ENCODE data around the gene USP20. TPM values are rescaled to one million over a fixed set of nuclear protein-coding genes. Genes with fewer than 3 reads are reported as not detected.

The USP20 gene
- total RNA-seq, 2 donors from 2014 or later, result 80.7 to 90.0 TPM

- H3K27me3 Mint-ChIP-seq, result no peaks in the 10 kb centered on the region
- no peak overlapping the region for H3K4me3 Mint-ChIP-seq
- no peaks in the 10 kb centered on the region for H3K9me3 ChIP-seq (ENCODE audit: control insufficient read depth, low read length, poor library complexity, severe bottlenecking)
- peaks cover 23% of the 10 kb centered on the region for H3K4me1 Mint-ChIP-seq
- DNase-seq, result no peak
- peak overlapping the region; percentile 88 for H3K27ac Mint-ChIP-seq
- ATAC-seq, result no peak
- peaks cover 6% of the 10 kb centered on the region for H3K36me3 Mint-ChIP-seq (ENCODE audit: low read depth)
These were observed 84.0 kb downstream of the USP20 start for GRCh38 chr9:129919277-129919676.

- H3K4me3 Mint-ChIP-seq, result no peak overlapping the region
- DNase-seq, result no peak
- no peaks in the 10 kb centered on the region for H3K27me3 Mint-ChIP-seq
- H3K4me1 Mint-ChIP-seq, result peaks cover 25% of the 10 kb centered on the region
- ATAC-seq, result no peak
- no peaks in the 10 kb centered on the region for H3K9me3 ChIP-seq (ENCODE audit: control insufficient read depth, low read length, poor library complexity, severe bottlenecking)
- H3K36me3 Mint-ChIP-seq (ENCODE audit: low read depth), result peaks cover 6% of the 10 kb centered on the region
- H3K27ac Mint-ChIP-seq, result peak overlapping the region; percentile 88
These were observed 84.6 kb downstream of the USP20 start for GRCh38 chr9:129919841-129920240.

- peaks cover 21% of the 10 kb centered on the region for H3K4me1 Mint-ChIP-seq
- no peaks in the 10 kb centered on the region for H3K27me3 Mint-ChIP-seq
- peaks cover 2% of the 10 kb centered on the region for H3K36me3 Mint-ChIP-seq (ENCODE audit: low read depth)
- no peak for DNase-seq
- no peak overlapping the region for H3K27ac Mint-ChIP-seq
- H3K9me3 ChIP-seq (ENCODE audit: control insufficient read depth, low read length, poor library complexity, severe bottlenecking), result no peaks in the 10 kb centered on the region
- H3K4me3 Mint-ChIP-seq, result no peak overlapping the region
- ATAC-seq, result no peak
These were observed 86.6 kb downstream of the USP20 start for GRCh38 chr9:129921905-129922304.

- H3K9me3 ChIP-seq (ENCODE audit: control insufficient read depth, low read length, poor library complexity, severe bottlenecking), result no peaks in the 10 kb centered on the region
- no peaks in the 10 kb centered on the region for H3K27me3 Mint-ChIP-seq
- H3K4me3 Mint-ChIP-seq, result no peak overlapping the region
- ATAC-seq, result no peak
- H3K27ac Mint-ChIP-seq, result peak overlapping the region; percentile 78
- peaks cover under 1% of the 10 kb centered on the region for H3K36me3 Mint-ChIP-seq (ENCODE audit: low read depth)
- H3K4me1 Mint-ChIP-seq, result peaks cover 12% of the 10 kb centered on the region
- no peak for DNase-seq
These were observed 88.3 kb downstream of the USP20 start for GRCh38 chr9:129923589-129923988.

GRCh38 chr9:129929496-129930125, 94.4 kb downstream of the USP20 start:
- peaks cover 35% of the 10 kb centered on the region for H3K4me1 Mint-ChIP-seq
- ATAC-seq, result no peak

GRCh38 chr9:129930743-129931142, 95.5 kb downstream of the USP20 start:
- no peak for DNase-seq
- ATAC-seq, result peak; percentile 67
- H3K27ac Mint-ChIP-seq, result peak overlapping the region; percentile 94

More at GRCh38 chr9:129929496-129930125, 94.4 kb downstream of the USP20 start:
- no peak for DNase-seq
- no peaks in the 10 kb centered on the region for H3K9me3 ChIP-seq (ENCODE audit: control insufficient read depth, low read length, poor library complexity, severe bottlenecking)
- peak overlapping the region; percentile 94 for H3K27ac Mint-ChIP-seq
- no peaks in the 10 kb centered on the region for H3K27me3 Mint-ChIP-seq
- H3K4me3 Mint-ChIP-seq, result no peak overlapping the region
- peaks cover 2% of the 10 kb centered on the region for H3K36me3 Mint-ChIP-seq (ENCODE audit: low read depth)

More at GRCh38 chr9:129930743-129931142, 95.5 kb downstream of the USP20 start:
- Mint-ChIP-seq H3K4me3 (peak overlapping the region; percentile 78), H3K36me3 (ENCODE audit: low read depth) (peaks cover 2% of the 10 kb centered on the region), H3K4me1 (peaks cover 40% of the 10 kb centered on the region), H3K27me3 (no peaks in the 10 kb centered on the region)
- no peaks in the 10 kb centered on the region for H3K9me3 ChIP-seq (ENCODE audit: control insufficient read depth, low read length, poor library complexity, severe bottlenecking)

Other genes with a start within 250 kb of the USP20 start
- not detected for gene C9orf50, start 214.4 kb upstream of the USP20 start, total RNA-seq
- 10 to 100 TPM; 27.0 to 27.8 TPM for gene NTMT1, start 209.3 kb upstream of the USP20 start, total RNA-seq
- gene ASB6, start 193.3 kb upstream of the USP20 start, total RNA-seq, result 10 to 100 TPM; 21.9 to 28.7 TPM
- not detected for gene PRRX2, start 169.8 kb upstream of the USP20 start, total RNA-seq
- gene PTGES, start 82.4 kb upstream of the USP20 start, total RNA-seq, result under 1 TPM in 1 of 2 donors, not detected in 1; 0.15 TPM
- 10 to 100 TPM; 13.2 to 18.7 TPM for gene TOR1B, start 32.3 kb upstream of the USP20 start, total RNA-seq
- 10 to 100 TPM; 16.7 to 17.2 TPM for gene TOR1A, start 11.3 kb upstream of the USP20 start, total RNA-seq
- 100 to 1,000 TPM in 1 of 2 donors, 10 to 100 TPM in 1; 96.2 to 111 TPM for gene C9orf78, start 183 bp upstream of the USP20 start, total RNA-seq
- 100 to 1,000 TPM; 219 to 221 TPM for gene FNBP1, start 207.7 kb downstream of the USP20 start, total RNA-seq
- gene GPR107, start 218.4 kb downstream of the USP20 start, total RNA-seq, result 10 to 100 TPM; 22.1 to 26.2 TPM

Measured in T-helper 17 cell (primary cell).